ENCODE data around the gene KCND3.

Gene KCND3

DNA sequence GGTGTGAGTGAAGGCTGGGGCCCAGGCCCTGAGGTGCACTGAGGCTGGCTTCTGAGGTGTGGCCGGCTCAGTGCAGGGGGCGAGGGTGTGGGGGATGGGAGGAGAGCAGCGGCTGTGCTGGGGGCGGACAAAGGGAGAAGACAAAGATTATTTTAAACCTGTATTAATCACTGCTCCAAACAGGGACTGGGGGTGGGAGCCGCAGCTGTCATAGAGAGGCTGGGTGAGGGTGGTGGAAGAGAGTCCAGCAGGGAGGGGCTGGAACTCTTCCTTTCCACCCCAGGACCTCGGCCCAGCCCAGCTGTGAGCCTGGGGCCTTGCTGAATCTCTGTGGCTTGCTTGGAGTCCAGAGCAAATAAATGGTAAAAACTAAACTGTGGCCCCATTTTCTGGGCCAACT, 106.9 kb downstream of the KCND3 start:
- no peak for DNase-seq (ENCODE audit: low read depth in 2 of 2)

- DNase-seq (ENCODE audit: low read depth in 2 of 2): no peak
Measured at GRCh38 chr1:111880881-111881837, 108.3 kb downstream of the KCND3 start.

- DNase-seq (ENCODE audit: low read depth in 2 of 2): no peak
Measured at GRCh38 chr1:111879081-111879480, 110.4 kb downstream of the KCND3 start.

GRCh38 chr1:111878649-111879048, 110.8 kb downstream of the KCND3 start:
- no peak for DNase-seq (ENCODE audit: low read depth in 2 of 2)

- no peak for DNase-seq (ENCODE audit: low read depth in 2 of 2)
Measured at GRCh38 chr1:111878091-111878490, 111.4 kb downstream of the KCND3 start.

GRCh38 chr1:111876631-111877030, 112.8 kb downstream of the KCND3 start:
- no peak for DNase-seq (ENCODE audit: low read depth in 2 of 2)

GRCh38 chr1:111875640-111876039, 113.8 kb downstream of the KCND3 start:
- DNase-seq (ENCODE audit: low read depth in 2 of 2): no peak

DNA sequence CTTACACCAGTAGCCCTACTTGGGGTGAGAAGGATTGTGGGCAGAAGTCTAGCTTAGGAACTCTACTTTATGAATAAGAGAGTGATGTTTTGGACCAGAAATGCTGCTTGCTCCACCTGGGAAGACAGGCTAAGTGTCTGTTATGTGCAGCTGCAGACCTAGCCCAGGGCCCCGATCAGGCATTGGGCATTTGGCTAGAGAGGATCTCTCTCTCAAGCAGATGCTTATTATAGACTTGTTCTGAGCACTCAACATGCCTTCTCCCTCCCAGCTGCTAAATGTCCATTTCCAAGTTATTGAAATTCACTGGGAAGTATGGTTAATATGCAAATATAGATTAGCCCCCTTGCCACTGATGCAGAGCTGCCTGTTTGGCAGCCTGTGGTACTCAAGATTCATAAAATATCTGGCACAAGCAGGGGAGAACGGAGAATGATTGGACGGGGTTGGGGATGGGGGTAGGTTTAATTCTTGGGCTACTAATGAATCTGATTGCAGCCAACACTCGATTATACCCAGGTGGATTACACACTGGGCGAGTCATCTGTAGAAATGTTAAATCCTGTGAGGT, 115.9 kb downstream of the KCND3 start:
- no peak for DNase-seq (ENCODE audit: low read depth in 2 of 2)

- no peak for DNase-seq (ENCODE audit: low read depth in 2 of 2)
Measured at GRCh38 chr1:111870181-111870580, 119.3 kb downstream of the KCND3 start.

- no peak for DNase-seq (ENCODE audit: low read depth in 2 of 2)
Measured at GRCh38 chr1:111867868-111868440, 121.5 kb downstream of the KCND3 start.

GRCh38 chr1:111864862-111865261, 124.6 kb downstream of the KCND3 start:
- no peak for DNase-seq (ENCODE audit: low read depth in 2 of 2)

DNA sequence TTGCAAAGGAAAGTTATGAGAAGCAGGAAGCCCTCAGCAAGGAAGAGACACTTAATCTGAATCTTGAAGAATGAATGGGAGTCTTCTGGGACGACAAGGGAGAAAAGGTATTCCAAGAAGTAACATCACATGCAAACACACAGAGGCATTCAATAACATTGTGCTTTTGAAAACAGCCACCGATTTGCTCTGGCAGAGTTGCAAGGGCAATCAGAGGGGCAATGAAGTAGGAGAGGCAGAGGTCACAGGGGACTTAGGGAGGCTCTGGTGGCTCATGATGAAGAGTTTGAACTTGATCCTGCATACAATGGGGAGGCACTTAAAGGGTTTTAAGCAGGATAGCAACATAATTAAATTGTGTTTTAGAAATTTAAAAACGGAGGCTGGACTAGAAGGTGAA, 126.1 kb downstream of the KCND3 start:
- no peak for DNase-seq (ENCODE audit: low read depth in 2 of 2)

GRCh38 chr1:111862599-111862998, 126.9 kb downstream of the KCND3 start:
- no peak for DNase-seq (ENCODE audit: low read depth in 2 of 2)

- no peak for DNase-seq (ENCODE audit: low read depth in 2 of 2)
Measured at GRCh38 chr1:111861523-111861922, 127.9 kb downstream of the KCND3 start.

- no peak for DNase-seq (ENCODE audit: low read depth in 2 of 2)
Measured at GRCh38 chr1:111857194-111857651, 132.2 kb downstream of the KCND3 start.

GRCh38 chr1:111856411-111857185, 132.9 kb downstream of the KCND3 start:
- no peak for DNase-seq (ENCODE audit: low read depth in 2 of 2)

DNA sequence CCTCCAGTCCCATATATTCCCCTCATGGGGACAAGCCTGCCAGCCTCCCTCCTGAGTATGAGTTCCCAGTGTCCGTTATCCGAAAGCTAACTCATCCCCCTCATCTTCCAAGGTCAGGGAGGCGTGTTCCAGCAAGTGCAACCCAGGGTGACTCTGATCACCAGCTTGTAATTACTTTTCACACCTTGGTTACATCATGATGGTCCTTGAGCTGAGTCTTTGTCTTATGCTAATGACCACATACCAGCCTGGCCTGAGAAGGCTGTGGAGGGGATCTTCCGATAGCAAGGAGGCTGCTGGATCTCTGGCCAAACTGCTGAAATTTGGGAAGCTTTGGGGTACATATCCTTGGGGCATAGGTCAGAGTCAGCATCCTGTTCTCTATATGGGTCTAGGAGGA, 134.2 kb downstream of the KCND3 start:
- no peak for DNase-seq (ENCODE audit: low read depth in 2 of 2)

- no peak for DNase-seq (ENCODE audit: low read depth in 2 of 2)
Measured at GRCh38 chr1:111852261-111852721, 137.2 kb downstream of the KCND3 start.

DNA sequence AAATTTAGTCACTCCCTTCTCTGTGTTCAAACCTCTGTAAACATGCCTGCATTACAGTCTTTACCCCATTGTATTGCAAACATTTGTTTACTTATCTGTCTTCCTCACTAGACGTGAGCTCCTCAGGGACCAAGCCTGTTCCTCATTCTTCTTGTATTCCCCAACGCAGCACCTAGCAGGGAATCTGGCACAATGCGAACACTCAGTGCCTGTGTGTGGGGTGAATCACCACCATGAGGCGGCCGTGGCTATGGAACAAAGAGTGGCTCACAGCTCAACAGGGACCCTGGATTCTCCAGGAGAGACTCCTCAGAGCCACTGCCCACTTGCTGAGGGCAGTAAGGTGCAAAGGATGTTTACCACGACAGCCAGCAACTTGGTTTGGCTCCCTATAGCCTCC, 137.9 kb downstream of the KCND3 start:
- DNase-seq (ENCODE audit: low read depth in 2 of 2): no peak

DNA sequence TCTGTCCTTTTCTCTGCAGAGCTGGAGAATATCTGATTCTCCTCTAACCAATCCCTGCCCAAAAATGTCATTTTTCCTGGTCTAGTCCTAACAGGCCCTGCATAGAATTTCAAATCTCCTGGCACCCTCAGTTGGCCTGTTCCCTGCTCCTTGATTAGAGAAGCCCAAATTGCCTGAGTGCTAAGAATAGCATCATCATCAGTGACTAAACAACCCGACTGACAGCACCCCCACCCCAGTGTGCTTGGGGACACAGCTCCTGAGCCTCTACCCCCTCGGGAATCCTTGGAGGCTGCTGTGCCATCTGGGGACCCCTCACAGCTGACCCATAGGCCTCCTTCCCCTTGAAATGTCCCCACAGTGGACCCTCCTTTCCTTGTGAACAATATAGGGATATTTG, 139.4 kb downstream of the KCND3 start:
- no peak for DNase-seq (ENCODE audit: low read depth in 2 of 2)

DNA sequence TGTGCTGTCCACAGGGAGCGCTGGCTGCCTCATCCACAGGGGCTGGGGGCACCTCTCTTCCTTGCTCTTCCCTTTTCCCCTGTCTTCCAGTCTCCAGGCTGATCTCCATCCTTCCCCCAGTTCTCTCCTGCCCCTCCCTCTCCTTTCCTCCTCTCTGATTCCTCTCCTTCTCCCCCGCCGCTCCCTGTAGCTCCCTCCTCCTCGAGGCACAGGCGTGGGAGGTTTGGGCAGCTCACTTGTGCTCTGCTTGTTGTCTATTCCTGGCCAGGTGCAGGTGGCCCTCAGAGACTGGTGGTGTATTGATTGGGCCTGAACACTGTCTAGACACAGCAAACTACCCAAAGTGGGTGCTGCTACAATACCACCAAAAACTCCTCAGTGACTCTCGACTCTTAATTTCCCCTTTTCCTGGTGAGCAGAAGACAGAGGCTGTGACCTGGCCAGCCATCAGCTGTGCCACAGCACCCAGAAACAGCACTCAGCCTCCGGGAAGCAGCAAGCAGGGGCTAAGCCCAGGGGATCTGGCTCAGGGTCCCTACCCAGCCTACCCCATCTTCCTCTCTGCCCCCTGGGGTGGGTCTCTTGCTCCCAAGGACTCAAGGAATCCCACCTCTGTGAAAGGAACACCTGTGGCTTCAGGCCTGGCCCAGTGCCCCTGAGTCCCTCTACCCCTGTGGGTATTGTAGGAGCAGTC, 140.5 kb downstream of the KCND3 start:
- no peak for DNase-seq (ENCODE audit: low read depth in 2 of 2)
